Measurements from ENCODE around the gene BRIP1.

BRIP1 gene

DNA sequence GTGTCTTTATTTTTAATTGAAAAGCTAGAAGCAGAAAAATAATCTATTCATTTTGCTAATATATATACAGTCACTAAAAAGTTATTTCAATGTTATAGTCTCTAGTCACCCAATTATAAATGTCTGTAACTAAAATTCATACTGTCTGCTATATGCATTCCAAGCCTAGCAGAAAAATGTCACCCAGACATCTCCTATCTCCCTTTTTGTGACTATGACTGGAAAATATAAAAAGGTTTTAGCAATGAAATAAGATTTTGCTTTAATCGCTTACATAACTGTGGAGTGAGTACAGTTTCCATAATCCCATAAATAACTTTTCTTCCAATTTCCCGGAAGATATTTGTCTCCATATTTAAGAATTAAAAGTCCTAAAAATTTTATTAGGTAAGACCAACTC is 88.6 kb downstream of the BRIP1 start:
- no peak for TF ChIP-seq GATA2 (IDR thresholded peaks at IDR 0.05; ENCODE audit: low read depth, low read length)
- TF ChIP-seq GATA3 (IDR thresholded peaks at IDR 0.05; ENCODE audit: low read depth, low read length): no peak

DNA sequence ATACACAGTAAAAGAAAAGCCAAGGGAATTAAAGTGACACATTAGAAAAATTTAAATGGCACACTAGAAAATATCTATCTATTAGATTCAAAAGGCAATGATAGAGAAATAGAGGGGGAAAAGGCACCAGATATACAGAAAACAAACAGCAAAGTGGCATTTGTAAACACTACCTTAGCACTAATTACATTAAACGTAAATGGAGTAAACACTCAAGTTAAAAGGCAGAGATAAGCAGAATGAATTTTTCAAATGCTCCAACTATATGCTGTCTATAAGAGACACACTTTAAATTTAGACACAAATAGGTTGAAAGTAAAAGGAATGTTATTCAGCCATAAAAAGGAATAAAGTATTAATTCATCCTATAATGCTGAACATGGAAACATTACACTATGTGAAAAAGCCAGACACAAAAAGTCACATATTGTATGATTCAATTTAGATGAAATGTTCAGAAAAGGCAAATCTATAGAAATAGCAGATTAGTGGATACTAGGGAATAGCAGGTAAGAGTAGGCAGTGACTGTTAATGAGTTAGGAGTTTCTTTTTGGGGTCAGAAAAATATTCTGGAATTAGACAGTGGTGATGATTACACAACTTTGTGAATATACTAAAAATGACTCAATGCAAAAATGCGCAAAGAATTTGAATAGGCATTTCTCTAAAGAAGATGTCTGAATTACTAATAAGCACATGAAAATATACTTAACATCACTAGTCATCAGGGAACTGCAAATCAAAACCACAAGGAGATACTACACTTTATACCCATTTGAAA is 92.4 kb downstream of the BRIP1 start:
- no peak for TF ChIP-seq GATA2 (IDR thresholded peaks at IDR 0.05; ENCODE audit: low read depth, low read length)
- no peak for TF ChIP-seq GATA3 (IDR thresholded peaks at IDR 0.05; ENCODE audit: low read depth, low read length)

DNA sequence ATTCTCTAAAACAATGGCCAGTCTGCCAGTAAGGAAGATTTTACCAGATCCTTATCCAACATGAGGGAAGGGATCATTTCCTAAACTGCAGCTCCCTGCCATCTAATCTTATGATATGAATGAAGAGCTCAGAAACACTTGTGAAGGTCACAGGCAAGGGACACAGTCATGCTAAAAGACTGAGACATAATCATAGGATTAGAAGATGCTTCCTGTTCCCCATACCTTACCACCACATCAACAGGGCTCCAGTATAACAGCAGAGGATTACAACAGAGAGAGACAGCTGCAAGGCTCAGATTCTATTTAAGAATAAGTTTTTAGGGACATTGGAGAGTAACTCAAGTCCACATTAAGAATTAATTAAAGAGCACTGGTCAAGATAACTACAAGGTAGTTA is 93.3 kb downstream of the BRIP1 start:
- TF ChIP-seq GATA2 (IDR thresholded peaks at IDR 0.05; ENCODE audit: low read depth, low read length): no peak
- no peak for TF ChIP-seq GATA3 (IDR thresholded peaks at IDR 0.05; ENCODE audit: low read depth, low read length)

DNA sequence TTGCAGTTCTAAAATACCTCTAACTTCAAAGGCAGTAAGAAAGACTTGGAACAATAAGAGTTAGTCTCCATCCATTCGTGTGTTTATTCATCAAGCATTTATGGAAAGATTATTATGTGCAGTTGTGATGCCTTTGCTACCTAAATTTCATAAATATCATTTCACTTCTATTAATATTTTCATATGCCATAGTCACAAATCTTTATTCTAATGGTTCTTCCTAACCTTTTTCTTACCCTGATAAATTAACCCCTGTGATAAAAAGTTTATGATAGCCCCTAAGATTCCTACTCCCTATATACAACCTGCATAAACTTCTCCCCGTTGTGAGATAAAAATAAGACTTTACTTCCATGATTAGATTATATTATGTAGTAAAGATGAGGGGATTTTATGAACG is 94.9 kb downstream of the BRIP1 start:
- TF ChIP-seq GATA3 (IDR thresholded peaks at IDR 0.05; ENCODE audit: low read depth, low read length) (no peak), GATA2 (IDR thresholded peaks at IDR 0.05; ENCODE audit: low read depth, low read length) (no peak)

DNA sequence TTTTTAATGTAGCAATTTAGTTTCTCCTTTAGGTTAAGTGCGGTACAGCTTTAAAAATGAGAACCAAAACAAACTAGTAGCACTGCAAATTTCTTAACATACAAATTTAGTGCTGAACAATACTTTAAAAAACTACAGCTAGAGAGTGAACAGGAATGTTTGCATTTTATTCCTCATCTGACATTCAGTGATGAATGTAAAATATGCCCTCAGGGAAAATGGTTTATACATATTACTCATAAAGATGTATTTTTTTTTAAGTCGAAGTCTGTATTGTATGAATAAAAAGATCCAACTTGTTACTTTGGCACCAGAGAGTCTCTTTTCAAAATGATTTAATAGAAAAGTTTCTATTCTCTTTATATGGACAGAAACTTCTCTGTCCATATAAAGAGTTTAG is 96.8 kb downstream of the BRIP1 start:
- TF ChIP-seq GATA2 (IDR thresholded peaks at IDR 0.05; ENCODE audit: low read depth, low read length) (no peak), GATA3 (IDR thresholded peaks at IDR 0.05; ENCODE audit: low read depth, low read length) (no peak)

DNA sequence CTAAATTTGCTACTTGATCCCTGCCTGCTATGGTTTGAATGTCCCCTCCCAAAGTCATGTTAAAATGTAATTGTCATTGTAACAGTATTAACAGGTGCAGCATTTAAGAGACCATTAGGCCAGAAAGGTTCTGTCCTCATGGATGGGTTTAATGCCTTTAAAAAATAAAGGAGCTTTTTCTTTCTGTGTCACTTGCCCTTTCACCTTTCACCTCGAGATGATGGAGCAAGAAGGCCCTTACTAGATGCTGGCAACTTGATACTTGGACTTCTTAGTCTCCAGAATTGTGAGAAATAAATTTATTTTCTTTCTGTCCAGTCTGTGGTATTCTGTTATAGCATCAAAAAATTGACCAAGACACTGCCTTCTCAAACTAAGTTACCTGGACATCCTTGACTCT is 98.5 kb downstream of the BRIP1 start:
- no peak for TF ChIP-seq GATA3 (IDR thresholded peaks at IDR 0.05; ENCODE audit: low read depth, low read length)
- no peak for TF ChIP-seq GATA2 (IDR thresholded peaks at IDR 0.05; ENCODE audit: low read depth, low read length)

DNA sequence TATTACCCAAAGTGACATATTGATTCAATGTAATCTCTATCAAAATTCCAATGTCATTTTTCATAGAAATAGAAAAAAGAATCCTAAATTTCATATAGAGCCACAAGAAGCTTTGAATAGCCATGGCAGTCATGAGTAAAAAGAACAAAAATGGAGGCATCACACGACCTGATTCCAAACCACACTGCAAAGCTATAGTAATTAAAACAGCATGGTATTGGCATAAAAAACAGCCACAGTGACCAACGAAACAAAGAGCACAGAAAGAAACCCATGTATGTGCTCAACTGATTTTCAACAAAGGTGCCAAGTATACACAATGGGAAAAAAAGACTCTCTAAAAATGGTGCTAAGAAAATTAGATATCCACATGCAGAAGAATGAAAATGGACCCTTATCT is 101.5 kb downstream of the BRIP1 start:
- TF ChIP-seq GATA3 (IDR thresholded peaks at IDR 0.05; ENCODE audit: low read depth, low read length): no peak
- TF ChIP-seq GATA2 (IDR thresholded peaks at IDR 0.05; ENCODE audit: low read depth, low read length): no peak

DNA sequence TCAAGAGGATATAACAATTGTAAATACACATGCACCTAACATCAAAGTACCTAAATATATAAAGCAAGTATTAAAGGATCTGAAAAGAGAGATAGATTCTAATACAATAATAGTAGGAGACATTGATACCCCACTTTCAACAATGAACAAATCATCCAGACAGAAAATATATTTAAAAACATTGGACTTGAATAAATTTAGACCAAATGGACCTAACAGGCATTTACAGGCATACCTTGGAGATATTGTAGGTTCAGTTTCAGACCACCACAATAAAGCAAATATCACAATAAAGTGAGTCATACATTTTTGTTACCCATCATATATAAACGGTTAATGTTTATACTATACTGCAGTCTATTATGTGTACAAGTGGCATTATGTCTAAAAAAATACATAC is 104.0 kb downstream of the BRIP1 start:
- TF ChIP-seq GATA2 (IDR thresholded peaks at IDR 0.05; ENCODE audit: low read depth, low read length) (no peak), GATA3 (IDR thresholded peaks at IDR 0.05; ENCODE audit: low read depth, low read length) (no peak)

DNA sequence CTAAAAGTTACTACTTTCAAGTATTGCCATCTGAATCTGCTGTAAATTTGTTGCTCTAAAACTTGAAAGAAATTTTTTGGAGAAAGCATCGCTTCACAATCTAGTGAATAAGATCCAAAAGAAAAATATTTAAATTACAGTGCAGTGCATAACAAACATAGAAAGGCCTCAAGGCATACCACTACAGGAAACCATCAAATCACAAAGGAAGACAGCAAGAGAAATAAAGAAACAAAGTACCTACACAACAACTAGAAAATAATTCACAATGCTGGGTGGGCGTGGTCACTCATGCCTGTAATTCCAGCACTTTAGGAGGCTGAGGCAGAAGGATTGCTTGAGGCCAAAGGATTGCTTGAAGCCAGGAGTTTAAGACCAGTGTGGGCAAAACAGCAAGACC is 104.9 kb downstream of the BRIP1 start:
- no peak for TF ChIP-seq GATA2 (IDR thresholded peaks at IDR 0.05; ENCODE audit: low read depth, low read length)
- no peak for TF ChIP-seq GATA3 (IDR thresholded peaks at IDR 0.05; ENCODE audit: low read depth, low read length)

DNA sequence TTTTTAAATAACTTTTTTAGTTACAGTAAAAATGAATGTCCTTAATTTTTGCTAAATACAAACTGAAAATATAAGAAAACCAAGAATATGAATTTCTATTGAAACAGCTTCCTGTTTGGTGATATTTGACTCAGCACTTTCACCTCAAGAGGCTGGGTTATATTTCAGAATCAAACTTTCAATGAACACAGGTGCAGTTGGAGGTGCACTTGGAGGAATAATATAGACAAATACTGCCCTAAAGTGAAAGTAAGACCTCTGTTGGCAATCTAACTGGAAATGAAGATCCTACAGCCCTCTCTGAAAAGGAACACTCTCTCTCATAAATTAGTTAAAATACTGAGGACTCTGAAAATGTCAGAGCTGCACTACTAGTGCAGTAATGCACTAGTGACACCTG is 106.2 kb downstream of the BRIP1 start:
- TF ChIP-seq GATA2 (IDR thresholded peaks at IDR 0.05; ENCODE audit: low read depth, low read length) (no peak), GATA3 (IDR thresholded peaks at IDR 0.05; ENCODE audit: low read depth, low read length) (no peak)

DNA sequence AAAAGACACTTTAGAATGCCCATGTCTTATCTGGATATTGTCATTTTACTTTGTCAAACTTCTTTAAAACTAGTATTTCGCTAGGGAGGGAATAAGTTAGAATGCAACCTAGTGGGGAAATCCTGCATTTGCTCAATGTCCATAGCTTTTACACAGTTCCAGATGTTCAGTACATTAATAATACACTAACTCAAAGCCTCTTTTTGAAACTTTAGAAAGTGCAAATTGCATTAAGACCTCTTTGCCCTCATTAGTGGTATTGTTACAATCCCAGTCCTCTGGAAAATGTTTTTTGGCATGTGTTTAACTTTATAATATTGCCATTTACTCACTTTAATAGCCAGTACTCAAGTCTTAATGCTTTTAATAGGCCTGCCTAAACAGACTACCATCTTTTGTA is 106.8 kb downstream of the BRIP1 start:
- TF ChIP-seq GATA2 (IDR thresholded peaks at IDR 0.05; ENCODE audit: low read depth, low read length): no peak
- TF ChIP-seq GATA3 (IDR thresholded peaks at IDR 0.05; ENCODE audit: low read depth, low read length): no peak

DNA sequence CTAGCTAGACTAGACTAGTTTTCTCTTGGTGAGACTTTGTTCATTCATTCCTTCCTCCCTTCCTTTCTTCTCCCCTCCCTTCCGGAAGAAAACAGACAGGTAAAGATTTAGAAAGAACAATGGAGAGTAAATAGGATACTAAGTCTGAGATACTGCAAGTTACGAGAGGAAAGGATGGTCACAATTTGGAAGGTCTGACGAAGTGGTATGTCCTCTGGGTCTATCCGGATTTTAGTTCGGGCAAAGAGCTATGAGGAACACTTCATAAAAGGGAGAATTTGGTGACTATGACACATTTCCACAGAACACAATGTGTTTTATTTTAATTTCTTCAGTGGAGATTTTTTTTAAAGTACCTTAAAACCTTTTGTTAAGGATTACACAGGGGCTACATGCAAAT is 107.7 kb downstream of the BRIP1 start:
- TF ChIP-seq GATA3 (IDR thresholded peaks at IDR 0.05; ENCODE audit: low read depth, low read length): no peak
- TF ChIP-seq GATA2 (IDR thresholded peaks at IDR 0.05; ENCODE audit: low read depth, low read length): no peak

DNA sequence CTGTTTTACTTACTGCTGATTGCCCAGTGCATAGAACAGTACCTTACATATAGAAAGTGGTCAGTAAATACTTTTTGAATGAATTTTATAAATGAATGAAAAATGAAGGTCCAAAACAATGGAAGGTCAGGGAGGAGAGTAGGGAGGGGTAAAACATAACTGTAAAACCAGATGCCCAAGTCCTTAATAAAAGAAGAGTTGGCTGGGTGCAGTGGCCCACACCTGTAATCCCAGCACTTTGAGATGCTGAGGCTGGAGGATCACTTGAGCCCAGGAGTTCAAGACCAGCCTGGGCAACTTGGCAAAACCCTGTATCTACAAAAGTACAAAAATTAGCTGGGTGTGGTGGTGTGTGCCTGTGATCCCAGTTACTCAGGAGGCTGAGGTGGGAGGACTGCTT is 108.2 kb downstream of the BRIP1 start:
- TF ChIP-seq GATA2 (IDR thresholded peaks at IDR 0.05; ENCODE audit: low read depth, low read length) (no peak), GATA3 (IDR thresholded peaks at IDR 0.05; ENCODE audit: low read depth, low read length) (no peak)

DNA sequence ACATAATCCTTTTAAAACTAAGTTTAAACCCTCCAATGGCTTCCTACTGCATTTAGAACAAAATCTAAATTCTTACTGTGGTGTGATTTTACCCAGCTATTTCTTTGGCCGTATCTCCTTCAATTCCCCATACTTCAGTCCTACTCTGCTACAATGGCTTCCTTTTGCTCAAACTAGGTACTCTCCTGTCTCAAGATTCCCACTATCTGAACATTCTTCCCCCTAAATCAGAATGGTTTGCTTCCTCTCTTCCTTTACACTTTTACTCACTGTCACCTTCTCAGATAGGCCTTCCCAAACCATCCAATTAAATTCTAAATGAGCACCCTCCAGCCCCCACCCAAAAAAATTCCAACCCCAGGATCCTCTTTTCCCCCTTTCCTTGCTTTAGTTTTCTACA is 109.2 kb downstream of the BRIP1 start:
- TF ChIP-seq GATA3 (IDR thresholded peaks at IDR 0.05; ENCODE audit: low read depth, low read length) (no peak), GATA2 (IDR thresholded peaks at IDR 0.05; ENCODE audit: low read depth, low read length) (no peak)

DNA sequence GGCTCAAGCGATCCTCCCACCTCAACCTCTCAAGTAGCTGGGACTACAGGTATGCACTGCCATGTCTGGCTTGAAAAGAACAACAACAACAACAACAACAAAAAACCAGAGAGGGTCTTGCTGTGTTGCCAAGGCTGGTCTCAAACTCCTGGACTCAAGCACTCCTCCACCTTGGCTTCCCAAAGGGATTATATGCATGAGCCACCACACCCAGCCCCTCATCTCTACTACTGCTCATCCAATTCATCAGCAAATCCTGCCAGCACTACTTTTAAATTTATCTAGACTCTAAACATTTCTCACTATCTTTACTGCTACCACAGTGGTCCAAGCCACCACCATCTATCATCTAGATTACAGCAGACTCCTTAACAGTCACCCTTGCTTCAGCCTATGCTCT is 109.6 kb downstream of the BRIP1 start:
- TF ChIP-seq GATA2 (IDR thresholded peaks at IDR 0.05; ENCODE audit: low read depth, low read length) (no peak), GATA3 (IDR thresholded peaks at IDR 0.05; ENCODE audit: low read depth, low read length) (no peak)

DNA sequence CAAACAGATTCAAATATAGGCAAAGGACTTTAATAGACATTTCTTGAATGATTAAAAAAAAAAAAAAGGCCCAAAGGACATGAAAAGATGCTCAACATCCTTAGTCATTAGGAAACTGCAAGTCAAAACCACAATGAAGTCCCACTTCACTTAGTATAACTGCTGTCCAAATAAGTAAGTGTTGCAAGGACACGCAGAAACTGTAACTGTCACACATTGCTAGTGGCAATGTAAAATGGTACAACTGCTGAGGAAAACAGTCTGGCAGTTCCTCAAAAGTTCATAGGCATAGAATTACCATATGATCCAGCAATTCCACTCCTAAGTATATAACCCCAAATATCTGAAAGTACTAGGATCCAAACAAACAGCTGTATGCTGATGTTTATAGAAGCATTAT is 112.7 kb downstream of the BRIP1 start:
- TF ChIP-seq GATA3 (IDR thresholded peaks at IDR 0.05; ENCODE audit: low read depth, low read length) (no peak), GATA2 (IDR thresholded peaks at IDR 0.05; ENCODE audit: low read depth, low read length) (no peak)
